Measurements from ENCODE around the gene PHF14.

DNA sequence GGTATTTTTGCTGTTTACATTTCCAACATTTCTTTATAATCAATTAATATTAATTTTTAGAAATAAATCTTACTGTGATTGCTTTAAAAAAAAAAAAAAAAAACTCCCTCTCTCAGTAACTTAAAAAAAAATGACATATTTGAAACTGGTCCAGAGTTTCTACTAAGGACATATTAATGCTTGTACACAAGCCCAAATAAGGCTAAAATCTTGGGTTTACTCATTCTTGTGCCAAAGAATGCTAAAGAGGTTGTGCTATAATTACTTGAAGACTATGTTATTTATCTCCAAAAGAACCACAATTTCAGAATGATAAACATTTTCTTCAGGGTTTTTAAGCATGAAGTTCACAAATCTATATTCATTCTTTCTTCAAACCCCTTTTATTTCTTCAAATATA lies 39.4 kb upstream of the PHF14 start:
- TF ChIP-seq, protein P1, sequence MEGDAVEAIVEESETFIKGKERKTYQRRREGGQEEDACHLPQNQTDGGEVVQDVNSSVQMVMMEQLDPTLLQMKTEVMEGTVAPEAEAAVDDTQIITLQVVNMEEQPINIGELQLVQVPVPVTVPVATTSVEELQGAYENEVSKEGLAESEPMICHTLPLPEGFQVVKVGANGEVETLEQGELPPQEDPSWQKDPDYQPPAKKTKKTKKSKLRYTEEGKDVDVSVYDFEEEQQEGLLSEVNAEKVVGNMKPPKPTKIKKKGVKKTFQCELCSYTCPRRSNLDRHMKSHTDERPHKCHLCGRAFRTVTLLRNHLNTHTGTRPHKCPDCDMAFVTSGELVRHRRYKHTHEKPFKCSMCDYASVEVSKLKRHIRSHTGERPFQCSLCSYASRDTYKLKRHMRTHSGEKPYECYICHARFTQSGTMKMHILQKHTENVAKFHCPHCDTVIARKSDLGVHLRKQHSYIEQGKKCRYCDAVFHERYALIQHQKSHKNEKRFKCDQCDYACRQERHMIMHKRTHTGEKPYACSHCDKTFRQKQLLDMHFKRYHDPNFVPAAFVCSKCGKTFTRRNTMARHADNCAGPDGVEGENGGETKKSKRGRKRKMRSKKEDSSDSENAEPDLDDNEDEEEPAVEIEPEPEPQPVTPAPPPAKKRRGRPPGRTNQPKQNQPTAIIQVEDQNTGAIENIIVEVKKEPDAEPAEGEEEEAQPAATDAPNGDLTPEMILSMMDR (IDR thresholded peaks at IDR 0.05), result no peak
- no peak for TF ChIP-seq POLR2AphosphoS5 (IDR thresholded peaks at IDR 0.05)
